GM18867 (cell line): Measurements from ENCODE around the gene GPC3.
"Not testable (repeated sequence)": the region's sequence is repeated elsewhere in the genome, so short reads cannot be mapped to it uniquely, and the experiment has no call there.

Experiments
- ATAC-seq: cut with Tn5 transposase; IDR thresholded peaks from one replicate; pipeline ENCODE4 v1.9.1; 2021; ENCODE audit warnings: mild to moderate bottlenecking, moderate library complexity; ENCODE audit not compliant: unreplicated experiment

The GPC3 gene

GRCh38 chrX:133999031-133999705 lies 13.8 kb upstream of the GPC3 start:
- no peak for ATAC-seq

DNA sequence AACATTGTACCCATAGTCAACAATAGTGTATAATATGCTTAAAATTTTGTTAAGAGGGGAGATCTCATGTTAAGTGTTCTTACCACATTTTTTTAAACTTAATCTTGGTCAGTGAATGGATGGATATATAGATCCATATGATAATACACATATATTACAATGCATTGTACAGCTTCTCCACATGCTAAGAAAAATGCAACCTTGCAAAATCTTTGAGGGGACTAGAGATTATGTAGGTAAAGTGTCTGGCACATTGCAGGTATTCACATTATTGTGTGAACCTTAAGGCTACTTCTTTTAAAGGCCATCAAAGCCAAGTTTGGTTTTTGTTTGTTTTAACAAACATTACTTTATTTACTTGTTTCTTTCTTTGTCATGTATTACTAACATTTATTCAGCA lies 10.4 kb upstream of the GPC3 start:
- ATAC-seq, result no peak

- no peak for ATAC-seq
These were observed 9.2 kb upstream of the GPC3 start for GRCh38 chrX:133994576-133994975.

DNA sequence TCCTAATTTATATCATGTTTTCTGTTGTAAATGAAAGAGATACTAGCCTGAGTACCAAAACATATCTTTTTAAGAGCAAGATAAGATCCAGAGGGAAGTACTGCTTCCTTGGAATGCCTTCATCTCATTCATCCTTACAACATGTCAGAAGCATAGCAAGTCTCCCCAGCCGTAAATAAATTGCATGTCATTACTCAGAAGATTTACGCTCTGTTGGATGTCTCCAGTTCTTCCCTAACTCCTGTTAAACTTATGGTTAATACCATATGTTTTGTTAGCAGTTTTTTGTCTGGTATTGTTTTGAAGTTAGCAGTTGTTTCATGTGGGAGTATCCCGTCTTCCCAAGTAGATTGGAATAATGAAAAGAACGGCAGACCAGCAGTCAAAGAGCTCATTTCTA lies 7.5 kb upstream of the GPC3 start:
- no peak for ATAC-seq

GRCh38 chrX:133991814-133992213 lies 6.4 kb upstream of the GPC3 start:
- ATAC-seq, result no peak

DNA sequence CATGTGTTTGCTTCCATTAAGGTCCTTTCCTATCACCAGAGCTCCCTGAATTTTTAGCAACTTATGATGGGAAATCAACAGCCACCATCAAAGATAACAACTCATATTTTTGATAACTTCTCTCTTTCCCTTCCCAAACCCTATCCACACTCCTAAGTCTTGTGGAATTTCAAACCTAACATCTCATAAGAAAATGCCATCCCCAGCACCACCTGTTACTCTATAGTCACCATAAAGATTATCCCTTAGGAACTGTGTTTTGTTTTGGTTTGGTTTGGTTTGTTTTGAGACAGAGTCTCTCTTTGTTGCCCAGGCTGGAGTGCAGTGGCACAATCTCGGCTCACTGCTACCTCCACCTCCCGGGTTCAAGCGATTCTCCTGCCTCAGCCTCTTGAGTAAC lies 5.7 kb upstream of the GPC3 start:
- ATAC-seq, result not testable (repeated sequence)

DNA sequence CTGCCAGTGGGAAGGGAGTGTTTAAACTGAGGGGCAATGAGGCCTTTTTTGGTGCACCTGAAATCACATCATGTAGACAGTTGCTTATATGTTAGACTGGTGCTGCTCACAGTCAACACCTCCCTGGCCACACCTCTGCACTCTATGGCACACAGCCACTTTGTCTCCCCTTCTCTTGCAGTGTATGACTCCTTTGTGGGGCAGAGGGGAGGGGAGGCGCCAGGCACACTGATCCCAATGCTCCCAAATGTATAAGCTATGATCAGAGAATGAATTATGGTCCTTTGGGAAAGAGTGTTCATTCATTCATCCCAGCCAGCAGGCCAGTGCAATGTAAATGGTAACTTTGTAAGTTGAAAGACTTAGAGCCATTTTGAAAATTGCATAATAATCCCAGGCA lies 4.6 kb upstream of the GPC3 start:
- ATAC-seq, result no peak

DNA sequence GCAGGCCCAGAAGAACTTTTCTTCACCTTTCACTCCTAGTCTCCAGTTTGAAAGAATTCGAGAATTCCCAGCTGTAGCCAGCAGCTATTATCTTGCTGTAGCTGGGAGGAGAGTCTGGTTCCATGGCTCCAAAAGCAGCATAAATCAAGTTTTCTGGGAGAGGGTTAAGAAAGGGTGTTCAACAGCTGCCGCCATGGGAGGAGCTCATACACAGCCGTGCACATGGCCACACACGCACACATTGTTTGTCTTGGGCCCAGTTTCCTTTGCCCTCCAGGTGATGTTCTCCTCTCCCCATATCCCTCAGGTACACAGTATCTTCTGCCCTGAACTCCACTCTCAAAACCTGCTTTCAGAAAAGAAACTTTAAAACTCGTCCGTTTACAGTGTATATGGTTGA lies 4.1 kb upstream of the GPC3 start:
- no peak for ATAC-seq

DNA sequence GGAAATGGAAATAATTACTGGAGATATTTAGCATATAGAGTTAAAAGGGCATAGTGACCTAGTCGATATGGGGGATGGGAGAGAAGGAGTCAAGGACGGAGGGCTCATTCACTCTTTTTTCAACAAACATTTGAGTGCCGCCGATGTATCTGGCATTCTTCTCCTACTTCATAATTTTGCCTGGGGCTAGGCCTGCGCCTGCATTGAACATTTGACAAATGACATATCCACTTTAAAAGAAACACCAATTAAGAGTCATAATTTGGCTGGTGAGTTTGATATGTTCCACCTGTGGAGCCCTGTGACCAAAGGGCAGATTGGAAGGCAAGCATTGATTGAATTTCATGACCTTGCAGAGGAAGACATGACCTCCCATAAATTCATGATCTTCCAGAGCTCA lies 2.6 kb upstream of the GPC3 start:
- no peak for ATAC-seq

DNA sequence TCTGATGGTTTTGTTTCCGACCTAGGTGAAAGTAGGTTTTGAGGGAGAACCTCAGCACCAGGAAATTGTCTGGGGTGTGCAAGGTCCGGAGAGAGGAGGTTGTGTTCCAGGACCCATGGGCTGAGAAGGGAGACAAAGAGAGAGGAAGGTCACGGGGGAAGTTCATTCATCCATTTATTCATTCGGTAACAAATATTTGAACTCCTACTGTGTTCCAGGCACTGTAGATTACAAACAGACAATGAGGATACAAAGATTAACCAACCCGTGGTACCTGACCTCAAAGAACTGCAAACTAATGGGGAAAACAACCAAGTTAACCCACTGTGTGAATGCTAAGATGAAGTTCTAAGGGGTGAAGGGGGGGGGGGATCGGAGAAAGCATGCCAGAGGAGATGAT lies 1.8 kb upstream of the GPC3 start:
- ATAC-seq, result no peak

GRCh38 chrX:133985967-133986683 lies 731 bp upstream of the GPC3 start:
- no peak for ATAC-seq

- ATAC-seq, result no peak
These were observed 584 bp downstream of the GPC3 start for GRCh38 chrX:133984857-133985163.

- no peak for ATAC-seq
These were observed 1.2 kb downstream of the GPC3 start for GRCh38 chrX:133983974-133984845.

DNA sequence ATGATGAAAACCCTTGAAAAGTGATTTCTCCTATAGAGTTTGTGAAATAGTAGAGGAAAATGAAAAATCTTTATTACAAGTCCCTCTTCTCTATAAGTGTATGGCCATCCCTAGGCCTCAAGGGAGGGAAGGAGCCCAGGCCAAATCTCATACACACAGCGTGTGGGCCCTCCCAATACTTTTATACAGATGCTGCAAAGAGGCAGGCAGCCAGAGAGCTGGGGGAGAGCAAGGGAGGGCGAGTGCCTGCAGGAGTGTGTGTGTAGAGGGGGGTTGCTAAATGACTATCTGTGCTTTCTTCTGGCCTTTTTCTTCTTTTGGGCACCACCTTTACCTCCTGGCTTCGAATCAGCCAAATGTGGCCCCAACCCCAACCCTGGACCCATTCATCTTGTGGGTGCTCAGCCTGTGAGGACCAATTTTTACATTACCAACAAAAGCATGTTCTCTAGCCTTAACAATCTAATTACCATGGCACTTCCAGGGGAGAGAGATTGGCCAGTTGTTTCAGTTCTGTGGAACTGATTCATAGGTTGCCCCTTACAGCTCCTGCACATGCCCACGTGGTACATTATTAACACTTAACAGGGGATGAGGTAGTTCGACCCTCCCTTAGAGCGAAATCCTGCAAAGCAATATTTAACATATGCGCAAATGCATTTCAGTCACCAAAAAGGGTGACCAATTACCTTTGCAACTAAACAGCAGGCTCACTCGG lies 2.0 kb downstream of the GPC3 start:
- no peak for ATAC-seq

- ATAC-seq, result no peak
These were observed 3.5 kb downstream of the GPC3 start for GRCh38 chrX:133981924-133982323.

DNA sequence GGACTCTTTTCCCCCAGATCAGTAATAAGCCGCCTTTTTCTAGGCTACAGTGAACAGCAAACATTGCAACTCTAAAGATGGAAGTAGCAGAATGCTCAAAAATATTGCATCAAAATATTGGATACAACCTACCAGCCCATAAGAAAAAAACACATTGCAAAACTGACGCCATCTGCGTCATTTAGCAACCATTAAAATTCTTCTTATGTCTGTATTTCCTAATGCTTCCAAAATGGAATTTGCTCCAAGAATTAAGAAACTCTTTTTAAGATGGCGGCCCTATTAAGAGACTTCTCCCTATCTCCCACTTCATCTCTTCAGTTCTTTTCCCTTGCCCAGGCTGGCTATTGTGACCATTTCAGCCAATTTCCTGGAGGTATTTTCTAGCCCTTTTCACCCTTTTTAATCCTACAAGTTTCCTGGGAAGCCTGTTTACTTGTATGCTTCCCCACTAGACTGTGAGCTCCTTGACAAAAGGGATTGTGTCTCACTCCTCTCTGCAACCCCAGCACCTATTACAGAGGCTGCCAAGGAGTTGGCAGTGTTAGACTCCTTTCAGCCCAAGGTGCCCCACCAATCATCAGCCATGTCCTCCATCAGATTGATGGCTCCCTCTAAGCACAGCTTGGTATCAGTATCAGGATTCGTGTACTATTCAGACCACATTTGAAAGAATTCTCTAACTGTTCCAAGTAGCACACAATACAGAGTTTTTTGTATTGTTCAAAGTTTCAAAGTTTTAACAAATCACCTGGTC lies 4.4 kb downstream of the GPC3 start:
- no peak for ATAC-seq

DNA sequence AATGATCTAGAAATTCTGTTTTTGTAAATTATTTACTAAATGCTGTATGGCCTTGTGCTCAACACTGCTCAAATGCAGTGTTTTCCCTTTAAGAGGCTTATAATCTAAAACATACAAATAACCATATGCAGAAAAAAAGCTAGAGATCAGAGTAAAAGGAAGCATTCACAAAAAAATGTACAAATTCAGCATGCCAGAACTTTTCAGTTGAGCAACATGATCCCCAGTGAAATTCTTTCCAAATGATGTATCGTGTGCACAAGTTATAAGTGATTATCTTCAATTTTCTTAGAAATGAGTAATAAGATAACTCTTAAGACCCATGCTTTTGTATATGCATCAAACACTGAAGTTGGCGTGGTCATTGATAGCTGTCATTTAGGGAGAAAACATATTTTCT lies 5.0 kb downstream of the GPC3 start:
- no peak for ATAC-seq

DNA sequence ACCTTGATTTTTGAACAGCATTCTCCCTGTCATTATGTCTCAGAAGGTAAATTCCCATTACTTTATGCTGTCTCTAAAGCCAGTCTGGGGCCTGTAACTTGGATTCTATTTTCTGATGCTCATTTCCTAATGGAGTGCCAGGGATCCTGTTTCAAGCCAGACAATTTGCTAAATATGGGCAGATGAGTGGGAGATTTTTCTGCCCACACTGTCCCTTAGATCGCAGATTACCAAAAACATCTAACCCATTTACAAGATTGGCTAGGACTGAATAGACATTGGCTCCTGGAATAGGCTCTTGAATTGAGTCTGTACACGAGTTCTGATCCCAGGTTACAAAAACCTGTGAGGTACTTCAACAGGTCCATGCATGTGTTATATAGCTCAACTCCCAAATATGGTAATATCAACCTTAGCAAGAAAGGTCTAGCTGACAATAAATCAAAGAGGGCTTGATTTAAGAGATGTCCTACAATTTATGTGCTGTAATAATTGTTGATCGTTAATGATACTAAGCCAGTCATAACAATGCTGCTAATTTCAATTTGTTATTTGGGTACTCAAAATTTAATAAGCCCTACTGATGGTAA lies 5.7 kb downstream of the GPC3 start:
- no peak for ATAC-seq

DNA sequence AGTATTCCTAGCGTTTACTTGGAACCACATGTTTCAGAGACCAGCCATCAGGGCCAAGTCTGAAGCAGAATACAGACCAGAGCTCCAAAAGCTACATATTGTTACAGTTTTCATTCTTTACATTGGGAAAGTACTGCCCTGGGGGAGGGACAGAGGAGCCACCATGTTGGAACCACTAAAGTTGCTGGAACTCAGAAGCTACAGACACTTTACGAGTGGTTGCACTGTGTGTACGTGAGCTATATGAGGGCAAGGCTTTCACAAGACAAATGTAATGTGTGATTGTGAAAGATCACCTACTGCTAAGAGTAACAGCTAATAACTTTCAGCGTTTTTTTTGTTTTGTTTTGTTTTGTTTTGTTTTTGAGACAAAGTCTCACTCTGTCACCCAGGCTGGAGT lies 11.7 kb downstream of the GPC3 start:
- ATAC-seq, result no peak

DNA sequence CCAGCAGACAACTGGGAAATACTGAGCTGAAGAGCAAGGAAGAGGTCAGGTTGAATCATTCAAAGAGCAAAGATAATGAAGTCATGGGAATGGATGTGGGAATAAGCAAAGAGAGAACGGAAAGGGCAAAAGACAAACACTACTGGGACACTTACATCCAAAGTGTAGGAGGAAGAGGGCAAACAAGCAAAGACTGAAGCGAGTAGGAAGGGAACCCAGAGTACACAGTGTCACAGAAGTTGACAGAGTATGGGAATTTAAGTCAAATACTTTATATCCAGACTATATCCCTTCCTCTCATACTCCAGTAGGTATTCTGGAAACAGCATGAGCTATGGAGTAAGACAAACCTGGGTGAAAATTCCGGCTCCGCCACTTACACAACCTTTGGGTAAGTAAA lies 12.5 kb downstream of the GPC3 start:
- no peak for ATAC-seq
